CD4-positive, alpha-beta memory T cell (primary cell): ENCODE measurements around the gene MON1A. TPM values are rescaled to one million over a fixed set of nuclear protein-coding genes. Genes with fewer than 3 reads are reported as not detected.
"Not testable (repeated sequence)": the region's sequence is repeated elsewhere in the genome, so short reads cannot be mapped to it uniquely, and the experiment has no call there.

ENCODE experiments used
- CTCF ChIA-PET: fragments of 350-600 bp; sonication (Branson Sonifier 250); formaldehyde crosslinking; loops from one replicate; lab custom pipeline; 2021; ENCODE audit warnings: inconsistent platforms; ENCODE audit not compliant: partially characterized antibody; lab: Charles Lee
- POLR2A ChIA-PET: fragments of 350-600 bp; sonication (Branson Sonifier 250); formaldehyde crosslinking; loops from one replicate; lab custom pipeline; 2021; ENCODE audit not compliant: partially characterized antibody; lab: Charles Lee
- DNase-seq, 5 donors: peaks; one replicate each; pipeline versions ENCODE4 v3.0.0 to v3.0.0-alpha.2; 2020 to 2022; ENCODE audit warnings: mixed read lengths in 1 of 5
- H3K27ac ChIP-seq: one replicate; pipeline ENCODE4 v1.7.0; 2013; ENCODE audit warnings: low read depth, low read length
- H3K27me3 ChIP-seq: 2 replicates; pipeline ENCODE4 v1.7.0; 2013; ENCODE audit warnings: mild to moderate bottlenecking, low read length, moderate library complexity; ENCODE audit not compliant: insufficient read depth
- H3K36me3 ChIP-seq: 2 replicates; pipeline ENCODE4 v1.7.0; 2013; ENCODE audit warnings: mild to moderate bottlenecking, low read length, moderate library complexity; ENCODE audit not compliant: insufficient read depth
- H3K4me1 ChIP-seq: 2 replicates; pipeline ENCODE4 v1.7.0; 2013; ENCODE audit warnings: mild to moderate bottlenecking, low read length, moderate library complexity; ENCODE audit not compliant: insufficient read depth
- H3K4me3 ChIP-seq, 2 donors: one replicate each; pipeline ENCODE4 v1.7.0; 2013; ENCODE audit warnings: low read length in 2 of 2, mild to moderate bottlenecking in 1 of 2
- H3K9me3 ChIP-seq, 2 donors: one replicate each; pipeline ENCODE4 v1.7.0; 2013; ENCODE audit warnings: low read length in 2 of 2, control low read depth in 1 of 2; ENCODE audit not compliant: control insufficient read depth in 1 of 2
- H3K27ac Mint-ChIP-seq, 7 donors: one replicate each; pipeline ENCODE4 v1.8.0; 2020 to 2021; ENCODE audit warnings: mixed read lengths in 7 of 7, mild to moderate bottlenecking in 6 of 7, inconsistent platforms in 3 of 7, moderate library complexity in 3 of 7
- H3K27me3 Mint-ChIP-seq, 2 donors: one replicate each; pipeline ENCODE4 v1.8.0; 2020 to 2021; ENCODE audit warnings: mixed read lengths in 2 of 2
- H3K36me3 Mint-ChIP-seq, 2 donors: one replicate each; pipeline ENCODE4 v1.8.0; 2020 to 2021; ENCODE audit warnings: mixed read lengths in 2 of 2, inconsistent platforms in 1 of 2, mild to moderate bottlenecking in 1 of 2
- H3K4me1 Mint-ChIP-seq, 4 donors: one replicate each; pipeline ENCODE4 v1.8.0; 2020 to 2021; ENCODE audit warnings: mixed read lengths in 4 of 4, mild to moderate bottlenecking in 1 of 4
- H3K4me3 Mint-ChIP-seq, 8 donors: one replicate each; pipeline ENCODE4 v1.8.0; 2020 to 2021; ENCODE audit warnings: mixed read lengths in 8 of 8, mild to moderate bottlenecking in 7 of 8, moderate library complexity in 6 of 8, inconsistent platforms in 3 of 8
- H3K9me3 Mint-ChIP-seq, 8 donors: one replicate each; pipeline ENCODE4 v1.8.0; 2020 to 2021; ENCODE audit warnings: mixed read lengths in 8 of 8, mild to moderate bottlenecking in 5 of 8, inconsistent platforms in 3 of 8, moderate library complexity in 1 of 8
- intact Hi-C: fragments of 100-400 bp; cut with micrococcal nuclease; formaldehyde crosslinking; loops from one replicate; pipeline ENCODE4 v1.15.1; 2023
- polyA plus RNA-seq, 2 donors: library from polyadenylated mRNA; unstranded; fragments of 300-500 nt; fragmentation: Illumina TruSeq; gene quantifications; one replicate each; pipeline ENCODE4 v1.2.3, GENCODE V29; 2021
- total RNA-seq, 2 experiments: library from RNA; stranded (reverse); gene quantifications; one replicate each; pipeline ENCODE4 v1.2.3, GENCODE V29; 2021

Gene MON1A
- total and polyA plus RNA-seq, 4 experiments from 2014 or later, result 9.5 to 16.5 (median 13.2) TPM

- H3K36me3 Mint-ChIP-seq, H3K27me3 Mint-ChIP-seq, H3K9me3 Mint-ChIP-seq, H3K27ac Mint-ChIP-seq, H3K4me3 Mint-ChIP-seq, H3K27ac ChIP-seq, H3K4me3 ChIP-seq, CTCF ChIA-PET, H3K27me3 ChIP-seq, DNase-seq, H3K9me3 ChIP-seq, POLR2A ChIA-PET, H3K36me3 ChIP-seq: not testable (repeated sequence)
- peaks cover 11 to 24% (median 18%) of the 10 kb centered on the region in 4 donors for H3K4me1 Mint-ChIP-seq
- peaks cover 23% of the 10 kb centered on the region for H3K4me1 ChIP-seq
- intact Hi-C loops, result loop anchor here (10.0 kb wide), 1 partner anchor 517 kb away; the partner anchor contains the start of genes RHOA and TCTA
These were observed 2.7 kb upstream of the MON1A start for GRCh38 chr3:49932281-49932680.

- H3K27ac Mint-ChIP-seq, result peak overlapping the region in 5 of 7 donors; percentile 15 to 81 (median 75)
- peaks cover 13 to 29% (median 22%) of the 10 kb centered on the region in 4 donors for H3K4me1 Mint-ChIP-seq
- CTCF ChIA-PET, result interaction anchor here (1.3 to 2.3 kb wide), 2 partner anchors 67 to 92 kb away, joined by 3 to 10 read pairs; no protein-coding TSS in a partner anchor
These were observed 1.3 kb upstream of the MON1A start for GRCh38 chr3:49930922-49931321.

GRCh38 chr3:49930168-49930690 lies 618 bp upstream of the MON1A start:
- H3K27me3 Mint-ChIP-seq, result no peaks in the 10 kb centered on the region
- H3K9me3 Mint-ChIP-seq, result no peaks in the 10 kb centered on the region
- peak overlapping the region; percentile 81 to 88 (median 85) for H3K4me3 Mint-ChIP-seq
- Histone ChIP-seq H3K36me3 (no peaks in the 10 kb centered on the region), H3K4me3 (peak overlapping the region; percentile 95 to 98), H3K27me3 (no peaks in the 10 kb centered on the region), H3K4me1 (peaks cover 23% of the 10 kb centered on the region), H3K9me3 (no peaks in the 10 kb centered on the region), H3K27ac (peak overlapping the region; percentile 92)
- ChIA-PET CTCF (interaction anchor here (0.6 to 2.3 kb wide), 2 partner anchors 57 to 91 kb away, joined by 3 to 10 read pairs; no protein-coding TSS in a partner anchor), POLR2A (interaction anchor here (0.6 to 3.7 kb wide), 8 partner anchors 9 to 418 kb away, joined by 3 to 60 read pairs (median 4); partner anchors contain the start of genes INKA1, IP6K1 and RBM6)
- H3K36me3 Mint-ChIP-seq, result peaks cover 0 to 4% of the 10 kb centered on the region in 2 donors
- peaks cover 15 to 32% (median 25%) of the 10 kb centered on the region in 4 donors for H3K4me1 Mint-ChIP-seq
- no peak for DNase-seq
- peak overlapping the region; percentile 76 to 94 (median 90) for H3K27ac Mint-ChIP-seq
- intact Hi-C loops, result loop anchor here (10.0 kb wide), 1 partner anchor 515 kb away; the partner anchor contains the start of genes RHOA and TCTA

More at GRCh38 chr3:49930922-49931321, 1.3 kb upstream of the MON1A start:
- H3K4me3 Mint-ChIP-seq, result peak overlapping the region in 6 of 8 donors; percentile 17 to 61 (median 32)
- peaks cover 0 to 2% of the 10 kb centered on the region in 2 donors for H3K36me3 Mint-ChIP-seq
- H3K9me3 ChIP-seq, result no peaks in the 10 kb centered on the region
- H3K27me3 Mint-ChIP-seq, result no peaks in the 10 kb centered on the region
- H3K9me3 Mint-ChIP-seq, result no peaks in the 10 kb centered on the region
- peaks cover 23% of the 10 kb centered on the region for H3K4me1 ChIP-seq
- H3K36me3 ChIP-seq, result no peaks in the 10 kb centered on the region
- H3K27ac ChIP-seq, result no peak overlapping the region
- H3K4me3 ChIP-seq, result no peak overlapping the region
- no peak for DNase-seq
- intact Hi-C loops, result loop anchor here (10.0 kb wide), 1 partner anchor 516 kb away; the partner anchor contains the start of genes RHOA and TCTA
- POLR2A ChIA-PET, result interaction anchor here (2.3 to 3.7 kb wide), 2 partner anchors 8 to 144 kb away, joined by 8 to 60 read pairs; partner anchors contain the start of genes IP6K1 and RBM6
- H3K27me3 ChIP-seq, result no peaks in the 10 kb centered on the region

DNA sequence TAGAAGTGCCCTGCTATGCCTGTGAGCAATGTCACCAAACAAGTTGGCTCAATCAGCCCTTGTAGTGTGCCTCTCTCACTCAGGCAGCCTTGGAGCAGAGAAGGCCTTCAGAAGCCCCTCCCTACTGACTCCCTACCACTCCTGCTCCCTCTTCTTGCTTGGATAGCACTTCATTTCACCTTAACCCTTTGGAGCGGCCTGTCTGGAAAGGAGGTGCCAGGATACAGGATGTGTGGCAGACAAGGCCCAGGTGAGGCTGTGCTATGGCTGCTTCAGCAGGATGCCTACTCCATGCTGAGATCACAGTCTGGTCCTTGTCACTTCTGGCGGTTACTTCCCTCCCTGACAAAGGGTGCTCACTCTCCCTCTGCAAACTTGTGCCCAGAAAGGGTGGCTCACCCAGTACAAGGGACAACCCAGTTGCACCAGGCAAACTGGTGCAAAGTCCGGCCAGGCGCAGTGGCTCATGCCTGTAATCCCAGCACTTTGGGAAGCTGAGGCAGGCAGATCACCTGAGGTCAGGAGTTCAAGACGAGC lies 1.1 kb downstream of the MON1A start:
- ChIA-PET CTCF (interaction anchor here (0.7 to 2.3 kb wide), 3 partner anchors 17 to 257 kb away, joined by 3 to 10 read pairs (median 4); no protein-coding TSS in a partner anchor), POLR2A (interaction anchor here (1.0 to 3.7 kb wide), 4 partner anchors 10 to 142 kb away, joined by 4 to 60 read pairs (median 6); partner anchors contain the start of genes IP6K1 and RBM6)
- H3K4me1 ChIP-seq, result peaks cover 23% of the 10 kb centered on the region
- no peak overlapping the region for H3K27ac ChIP-seq
- DNase-seq, result no peak
- H3K9me3 Mint-ChIP-seq, result no peaks in the 10 kb centered on the region
- peaks cover 9% of the 10 kb centered on the region in 2 donors for H3K36me3 Mint-ChIP-seq
- H3K27me3 ChIP-seq, result no peaks in the 10 kb centered on the region
- H3K4me1 Mint-ChIP-seq, result peaks cover 15 to 32% (median 26%) of the 10 kb centered on the region in 4 donors
- no peaks in the 10 kb centered on the region for H3K9me3 ChIP-seq
- intact Hi-C loops, result loop anchor here (1.0 kb wide), 2 partner anchors 12 to 72 kb away; partner anchors contain the start of genes RBM6 and TRAIP
- H3K27ac Mint-ChIP-seq, result peak overlapping the region; percentile 65 to 89 (median 81)
- peak overlapping the region in 1 of 2 donors; percentile 98 for H3K4me3 ChIP-seq
- no peaks in the 10 kb centered on the region for H3K27me3 Mint-ChIP-seq
- no peaks in the 10 kb centered on the region for H3K36me3 ChIP-seq
- H3K4me3 Mint-ChIP-seq, result peak overlapping the region; percentile 81 to 88 (median 85)

GRCh38 chr3:49927798-49928197 lies 1.8 kb downstream of the MON1A start:
- ChIA-PET POLR2A (interaction anchor here (1.6 kb wide), 1 partner anchor 12 kb away, joined by 8 read pairs; the partner anchor contains the start of gene RBM6), CTCF (interaction anchor here (0.6 kb wide), 1 partner anchor 72 kb away, joined by 3 read pairs; no protein-coding TSS in a partner anchor)
- H3K36me3 ChIP-seq, result no peaks in the 10 kb centered on the region
- peaks cover 9% of the 10 kb centered on the region in 2 donors for H3K36me3 Mint-ChIP-seq
- H3K4me3 ChIP-seq, result no peak overlapping the region
- H3K4me3 Mint-ChIP-seq, result peak overlapping the region in 3 of 8 donors; percentile 68 to 88 (median 84)
- H3K27me3 ChIP-seq, result no peaks in the 10 kb centered on the region
- intact Hi-C loops, result no loop called here
- no peak for DNase-seq
- no peaks in the 10 kb centered on the region for H3K9me3 Mint-ChIP-seq
- no peak overlapping the region for H3K27ac ChIP-seq
- peak overlapping the region in 4 of 7 donors; percentile 46 to 76 (median 63) for H3K27ac Mint-ChIP-seq
- H3K27me3 Mint-ChIP-seq, result no peaks in the 10 kb centered on the region
- peaks cover 23% of the 10 kb centered on the region for H3K4me1 ChIP-seq
- peaks cover 15 to 32% (median 26%) of the 10 kb centered on the region in 4 donors for H3K4me1 Mint-ChIP-seq
- H3K9me3 ChIP-seq, result no peaks in the 10 kb centered on the region

- H3K27ac Mint-ChIP-seq, result peak overlapping the region in 3 of 7 donors; percentile 60 to 73 (median 72)
These were observed 3.4 kb downstream of the MON1A start for GRCh38 chr3:49926117-49926728.

More at GRCh38 chr3:49926117-49926728, 3.4 kb downstream of the MON1A start:
- Histone ChIP-seq H3K27me3 (no peaks in the 10 kb centered on the region), H3K4me1 (peaks cover 23% of the 10 kb centered on the region), H3K4me3 (no peak overlapping the region), H3K36me3 (no peaks in the 10 kb centered on the region), H3K9me3 (no peaks in the 10 kb centered on the region), H3K27ac (no peak overlapping the region)
- ChIA-PET POLR2A (interaction anchor here (1.6 kb wide), 1 partner anchor 14 kb away, joined by 8 read pairs; the partner anchor contains the start of gene RBM6), CTCF (no interaction called here)
- DNase-seq, result no peak
- H3K4me1 Mint-ChIP-seq, result peaks cover 15 to 32% (median 25%) of the 10 kb centered on the region in 4 donors
- no peaks in the 10 kb centered on the region for H3K9me3 Mint-ChIP-seq
- H3K36me3 Mint-ChIP-seq, result peaks cover 9% of the 10 kb centered on the region in 2 donors
- intact Hi-C loops, result no loop called here
- no peaks in the 10 kb centered on the region for H3K27me3 Mint-ChIP-seq
- no peak overlapping the region for H3K4me3 Mint-ChIP-seq
